ENCODE measurements around the gene WHRN.

WHRN gene

DNA sequence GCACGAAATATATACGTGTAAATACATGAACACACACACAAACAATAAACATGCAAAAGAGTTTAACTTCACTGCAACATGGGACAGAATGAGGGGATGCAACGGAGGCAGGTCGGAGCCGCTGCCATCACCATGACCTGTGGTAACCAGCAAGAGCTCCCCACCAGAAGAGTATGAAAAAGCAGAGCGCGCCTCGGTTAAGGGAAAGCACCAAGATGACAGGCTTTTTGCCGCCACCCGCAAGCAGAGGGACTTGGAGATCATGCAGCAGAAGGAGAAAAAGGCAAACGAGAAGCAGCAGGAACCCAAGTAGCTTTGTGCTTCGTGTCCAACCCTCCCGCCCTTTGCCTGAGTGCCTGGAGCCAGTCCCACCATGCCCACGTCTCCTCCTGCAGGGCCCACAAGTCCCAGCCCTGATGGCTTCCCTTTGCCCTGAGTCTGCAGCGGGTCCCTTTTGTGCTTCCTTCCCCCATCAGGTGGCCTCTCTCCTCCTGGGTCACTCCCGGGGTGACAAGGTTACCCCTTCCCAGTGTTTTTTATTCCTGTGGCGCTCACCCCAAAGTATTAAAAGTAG is 13.8 kb downstream of the WHRN start:
- DNase-seq, result no peak

DNA sequence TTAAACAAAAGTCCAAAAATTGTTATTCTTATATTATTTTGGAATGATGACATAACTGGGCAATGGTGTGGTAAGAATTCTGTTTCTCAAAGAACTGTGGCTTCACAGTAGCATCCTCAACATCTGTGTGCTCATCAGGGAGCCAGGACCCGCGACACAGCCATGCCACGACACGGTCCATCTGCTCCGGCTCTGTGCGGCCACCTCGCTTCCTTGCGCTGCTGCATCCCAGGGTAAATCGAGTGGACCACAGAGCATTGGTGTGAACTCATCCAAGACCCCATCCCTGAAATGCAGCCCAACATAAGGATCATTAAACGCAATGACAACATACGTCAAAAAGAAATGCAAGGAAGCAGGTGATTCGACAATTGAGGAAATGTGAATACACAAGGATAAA is 15.3 kb downstream of the WHRN start:
- DNase-seq, result no peak

DNA sequence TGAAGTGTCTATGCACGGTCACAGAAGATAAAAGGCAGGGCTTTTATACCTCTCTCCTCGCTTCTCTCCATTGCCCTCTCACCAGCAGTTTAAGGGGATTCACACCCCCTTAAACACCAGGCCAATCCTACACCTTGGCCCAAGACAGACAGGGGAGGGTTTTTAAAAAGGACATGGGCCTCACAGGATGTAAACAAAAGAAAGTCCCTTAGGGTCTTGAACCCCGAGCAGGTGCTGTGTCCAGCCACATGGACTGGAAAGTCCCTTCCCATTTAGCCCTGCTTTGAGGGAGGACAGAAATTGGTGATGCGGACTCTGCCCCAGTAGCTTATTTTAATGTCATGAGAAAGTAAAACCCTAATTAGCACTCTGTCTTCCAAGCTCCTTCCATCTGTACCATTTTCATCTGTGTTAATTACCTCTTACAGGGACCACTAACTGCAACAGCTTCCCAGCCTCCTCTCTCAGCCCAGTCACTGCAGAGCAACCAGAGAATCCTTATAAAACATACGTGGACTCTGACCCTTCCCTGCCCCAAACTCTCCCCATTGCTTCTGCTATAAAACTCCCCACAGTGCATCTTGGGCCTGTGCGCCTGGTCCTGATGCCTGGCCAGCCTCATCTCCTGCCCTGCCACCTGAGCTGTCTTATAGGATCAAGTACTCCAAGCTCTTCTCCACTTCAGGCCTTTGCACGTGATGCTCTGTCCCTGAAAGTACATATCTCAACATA is 16.7 kb downstream of the WHRN start:
- DNase-seq, result peak; percentile 63

DNA sequence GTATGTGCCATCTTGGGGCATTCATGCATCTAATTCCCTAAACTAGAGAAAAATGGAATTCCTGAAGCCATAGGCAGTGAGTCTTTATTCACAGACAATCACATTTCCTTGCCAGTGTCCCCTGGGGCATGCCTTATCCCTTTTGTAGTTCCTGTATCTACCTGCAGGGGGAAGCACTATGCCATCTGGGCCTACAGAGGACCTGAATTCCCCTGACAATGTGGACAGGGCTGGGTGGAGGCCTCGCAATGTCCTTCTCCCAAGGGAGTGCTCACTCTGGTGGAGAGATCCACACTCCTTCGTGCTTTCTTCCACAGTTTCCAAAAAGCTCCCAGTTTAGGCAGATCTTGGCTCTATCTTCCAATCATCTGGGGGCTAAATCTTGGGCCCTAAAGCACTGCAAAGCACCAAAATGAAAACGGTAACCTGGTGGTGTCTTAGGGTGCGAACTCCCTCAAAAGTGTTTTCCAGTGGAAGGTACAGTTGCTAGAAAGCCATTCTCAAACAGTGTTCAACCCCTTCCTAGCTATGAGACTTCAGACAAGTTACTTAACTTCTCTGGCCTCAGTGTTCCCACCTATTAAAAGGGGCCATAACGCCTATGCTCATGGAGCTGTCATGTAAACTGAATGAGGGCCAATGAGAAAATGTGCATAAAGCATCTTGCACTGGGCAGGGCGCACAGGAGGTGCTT is 17.5 kb downstream of the WHRN start:
- DNase-seq, result peak; percentile 42

DNA sequence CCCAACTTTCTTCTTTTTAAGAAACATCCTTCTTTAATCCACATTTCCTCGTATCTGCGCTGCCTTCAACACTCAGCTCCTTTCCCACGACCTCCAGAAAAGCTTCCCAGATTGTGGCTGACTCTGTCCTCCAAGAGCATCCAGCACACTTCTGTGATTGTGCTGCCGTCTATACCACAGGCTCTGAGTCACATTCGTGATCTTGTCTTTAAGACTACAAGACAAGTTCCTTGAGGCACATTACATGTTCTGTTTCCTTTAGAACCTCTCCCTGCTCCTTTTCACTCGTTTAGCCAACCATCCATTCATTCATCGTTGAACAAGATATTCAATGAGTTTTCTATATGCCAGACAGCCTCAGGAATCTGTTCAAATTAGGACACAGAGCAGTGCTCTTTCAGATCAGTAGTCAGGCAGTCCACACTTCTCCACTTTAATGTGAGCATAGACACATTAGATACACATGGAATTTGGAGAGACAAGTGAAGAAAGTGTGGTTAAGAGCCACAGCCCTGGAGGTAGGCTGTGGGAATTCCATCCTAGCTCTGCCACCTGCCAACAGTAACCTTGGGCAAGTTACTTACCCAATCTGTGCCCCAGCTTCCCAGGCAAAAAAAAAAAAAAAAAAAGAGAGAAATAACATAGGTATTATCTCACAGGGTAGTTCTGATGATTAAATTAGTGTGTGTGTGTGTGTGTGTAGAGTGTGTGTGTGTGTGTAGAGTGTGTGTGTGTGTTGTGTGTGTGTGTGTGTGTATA is 18.9 kb downstream of the WHRN start:
- DNase-seq, result no peak

DNA sequence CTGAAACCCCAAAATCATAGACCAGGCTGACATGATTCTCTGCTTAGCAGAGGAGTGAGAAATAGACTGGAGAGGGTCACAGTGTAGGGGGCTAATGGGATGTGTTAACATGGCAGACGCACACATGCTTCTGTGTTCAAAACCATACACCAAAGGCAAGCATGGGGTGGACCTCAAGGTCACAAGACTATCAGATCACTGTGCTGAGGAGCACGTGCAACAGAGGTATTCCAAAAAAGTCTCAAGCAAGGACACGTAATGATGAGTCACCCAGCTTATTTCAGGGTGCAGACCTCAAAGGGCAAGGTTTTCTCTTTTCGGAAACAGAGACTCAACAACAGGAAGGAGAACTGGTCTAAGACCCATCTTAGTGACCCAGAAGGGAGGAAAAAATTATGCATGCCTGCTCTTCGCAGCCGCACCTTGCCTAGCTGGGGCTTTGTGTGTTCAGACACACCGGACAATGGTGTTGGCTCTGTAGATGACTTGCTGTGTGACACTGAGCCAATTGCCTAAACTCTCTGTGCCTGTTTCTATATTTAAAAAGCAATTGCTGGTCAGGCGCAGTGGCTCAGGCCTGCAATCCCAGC is 20.3 kb downstream of the WHRN start:
- no peak for DNase-seq

GRCh38 chr9:114484215-114484853 is 20.9 kb downstream of the WHRN start:
- DNase-seq, result no peak

DNA sequence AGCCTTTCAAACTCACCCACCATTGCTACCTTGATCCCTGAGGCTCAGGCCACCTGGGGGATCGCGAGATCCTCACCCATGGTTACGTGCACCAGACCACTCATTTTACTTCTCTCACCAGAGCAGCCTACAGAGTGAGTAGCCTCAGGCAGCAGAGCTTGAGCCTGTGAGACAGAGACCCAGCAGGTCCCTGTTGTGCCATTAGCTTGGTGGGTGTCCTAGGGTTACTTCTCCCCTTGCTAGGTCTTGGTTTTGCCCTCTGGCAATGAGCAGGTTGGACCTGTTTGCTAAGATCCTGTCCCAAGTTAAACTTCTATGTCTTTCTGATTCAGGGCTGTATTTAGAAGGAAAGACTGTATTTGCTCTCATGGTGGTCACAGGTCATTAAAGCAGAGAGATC is 21.8 kb downstream of the WHRN start:
- no peak for DNase-seq

DNA sequence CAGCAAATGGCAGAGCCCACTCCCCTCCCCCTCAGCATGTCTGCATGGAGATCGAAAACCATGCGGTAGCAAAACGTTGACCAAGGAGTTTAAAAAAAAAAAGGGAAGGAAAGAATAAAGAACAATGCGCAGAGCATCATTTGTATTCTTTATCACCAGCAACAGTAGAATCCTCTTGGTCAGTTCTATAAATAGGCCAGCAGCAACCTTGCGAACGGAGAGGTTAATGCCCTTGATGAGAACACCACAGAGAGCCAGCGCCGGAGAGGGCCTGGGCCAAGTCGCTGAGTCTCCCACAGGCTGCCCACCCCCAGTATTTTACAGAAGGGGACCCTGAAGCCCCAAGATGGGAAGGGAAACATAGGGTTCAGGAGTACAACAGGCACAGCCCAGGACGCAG is 22.7 kb downstream of the WHRN start:
- DNase-seq, result no peak

DNA sequence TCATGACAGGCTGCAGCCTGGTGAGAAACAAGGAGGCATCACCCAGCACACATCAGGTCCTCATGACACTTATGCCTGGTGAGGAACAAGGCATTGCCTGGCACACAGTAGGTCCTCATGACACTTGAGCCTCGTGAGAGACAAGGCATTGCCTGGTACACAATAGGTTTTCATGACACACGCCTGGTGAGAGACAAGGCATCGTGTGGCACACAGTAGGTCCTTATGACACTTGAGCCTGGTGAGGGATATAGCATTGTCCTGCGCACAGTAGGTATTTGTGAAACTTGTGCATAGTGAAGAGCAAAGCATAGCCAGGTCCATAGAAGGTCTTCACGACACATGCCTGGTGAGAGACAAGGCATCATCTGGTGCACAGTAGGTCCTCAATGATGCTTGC is 23.5 kb downstream of the WHRN start:
- DNase-seq, result no peak

DNA sequence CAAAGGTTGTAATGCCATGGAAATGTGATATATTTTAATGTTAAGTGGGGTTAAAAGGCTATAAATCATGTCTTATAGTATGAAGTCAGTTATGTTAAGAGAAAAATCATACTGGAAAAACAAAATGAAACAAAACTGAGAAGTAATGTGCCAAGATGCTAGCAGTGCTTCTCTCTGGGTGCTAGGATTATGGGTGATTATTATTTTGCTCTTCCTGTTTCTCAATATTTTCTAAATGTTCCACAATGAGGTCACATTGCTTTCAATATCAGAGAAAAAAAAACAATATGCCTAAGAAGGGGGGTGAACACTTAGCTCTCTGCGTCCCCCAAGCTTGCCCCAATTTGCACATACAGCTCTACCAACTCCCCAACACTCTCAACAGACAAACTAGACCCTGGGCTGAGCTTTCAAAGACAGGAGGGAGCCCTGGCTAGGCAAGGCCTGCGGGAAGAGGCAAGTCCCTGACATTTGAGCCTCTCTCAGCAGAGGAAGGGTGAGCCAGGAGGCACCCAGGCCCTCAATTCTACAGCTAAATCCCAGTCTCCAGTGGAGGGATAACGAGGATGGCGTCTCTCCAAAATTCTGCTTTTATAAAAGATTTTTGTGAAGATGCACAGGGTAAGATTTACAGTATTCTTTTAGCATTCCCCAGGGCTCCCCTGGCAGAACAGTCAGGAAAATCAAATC is 24.4 kb downstream of the WHRN start:
- DNase-seq, result no peak

GRCh38 chr9:114478871-114479270 is 26.4 kb downstream of the WHRN start:
- no peak for DNase-seq

- DNase-seq, result no peak
These were observed 26.8 kb downstream of the WHRN start for GRCh38 chr9:114478459-114478858.

GRCh38 chr9:114477642-114478041 is 27.6 kb downstream of the WHRN start:
- DNase-seq, result no peak

DNA sequence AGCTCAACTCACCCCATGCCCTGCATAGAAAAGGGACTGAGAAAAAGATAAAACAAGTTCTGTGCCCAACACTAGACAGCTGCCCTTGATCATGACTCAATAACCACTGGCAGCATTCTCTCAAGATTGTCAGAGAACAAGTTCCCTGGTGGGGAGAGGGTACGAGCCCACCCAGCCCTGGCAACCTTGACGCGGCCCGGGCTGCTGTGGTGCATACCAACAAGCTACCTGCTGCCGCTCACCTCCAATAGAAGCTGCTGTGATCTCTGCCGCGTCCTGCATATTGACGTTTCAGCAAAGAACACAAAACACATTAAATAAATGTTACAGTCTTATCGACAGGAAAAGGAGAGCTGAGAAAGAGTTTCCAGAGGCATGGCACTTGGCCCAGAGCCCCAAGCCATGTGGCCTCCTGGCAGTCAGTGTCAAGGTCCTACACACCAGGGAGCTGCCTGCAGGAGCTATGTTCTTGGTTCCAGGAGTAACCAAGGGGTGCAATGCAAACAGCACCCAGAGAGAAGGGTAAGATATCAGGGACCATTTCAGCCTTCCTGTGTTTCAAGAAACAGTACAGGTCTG is 28.3 kb downstream of the WHRN start:
- DNase-seq, result no peak

DNA sequence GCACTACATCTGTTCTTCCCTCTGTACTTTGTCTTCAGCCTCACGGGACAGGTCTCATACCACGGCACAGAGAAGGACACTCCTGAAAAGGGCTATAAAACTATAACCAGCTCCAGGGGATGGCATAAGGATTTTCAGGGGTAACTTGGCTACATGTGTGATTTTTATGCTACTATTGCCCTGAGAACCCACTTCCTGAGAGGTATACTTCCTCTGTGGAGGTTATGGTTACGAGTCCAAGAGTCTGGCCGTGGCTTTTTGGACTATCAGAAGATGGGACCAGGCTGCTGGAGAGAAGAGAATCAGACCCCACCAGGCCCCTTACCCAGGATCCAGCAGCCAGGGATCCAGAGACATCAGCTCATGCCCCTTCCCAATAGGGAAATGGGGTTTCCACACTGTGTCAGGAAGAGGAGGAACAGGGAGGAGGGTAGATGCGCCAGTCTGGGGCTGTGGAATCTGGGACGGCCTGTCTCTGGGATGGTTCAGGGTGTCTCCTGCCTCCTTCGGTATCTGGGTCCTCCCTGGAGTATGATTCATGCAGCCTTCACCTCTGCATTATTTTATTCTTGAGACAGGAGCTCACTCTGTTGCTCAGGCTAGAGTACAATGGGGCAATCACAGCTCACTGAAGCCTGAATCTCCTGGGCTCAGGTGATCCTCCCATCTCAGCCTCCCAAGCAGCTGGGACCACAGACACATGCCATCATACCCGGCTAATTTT is 29.7 kb downstream of the WHRN start:
- no peak for DNase-seq

- no peak for DNase-seq
These were observed 30.8 kb downstream of the WHRN start for GRCh38 chr9:114474425-114474824.

DNA sequence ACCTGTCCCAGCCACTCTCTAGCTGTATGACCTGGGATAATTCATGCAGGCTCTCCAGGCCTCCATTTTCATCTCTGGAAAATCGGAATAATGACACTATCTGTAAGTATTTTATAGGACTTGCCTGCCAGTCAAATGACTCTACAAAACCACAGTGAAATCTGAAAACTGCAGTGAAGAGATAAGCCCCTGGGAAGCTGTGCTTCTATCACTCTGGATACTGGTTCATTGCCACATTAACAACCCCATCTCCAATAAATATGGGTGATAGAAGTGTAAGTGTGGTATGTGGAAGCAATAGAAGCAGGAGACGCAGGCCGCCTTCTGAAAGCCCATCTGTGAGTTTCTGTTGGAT is 31.8 kb downstream of the WHRN start:
- DNase-seq, result no peak

- DNase-seq, result no peak
These were observed 32.4 kb downstream of the WHRN start for GRCh38 chr9:114472765-114473446.

DNA sequence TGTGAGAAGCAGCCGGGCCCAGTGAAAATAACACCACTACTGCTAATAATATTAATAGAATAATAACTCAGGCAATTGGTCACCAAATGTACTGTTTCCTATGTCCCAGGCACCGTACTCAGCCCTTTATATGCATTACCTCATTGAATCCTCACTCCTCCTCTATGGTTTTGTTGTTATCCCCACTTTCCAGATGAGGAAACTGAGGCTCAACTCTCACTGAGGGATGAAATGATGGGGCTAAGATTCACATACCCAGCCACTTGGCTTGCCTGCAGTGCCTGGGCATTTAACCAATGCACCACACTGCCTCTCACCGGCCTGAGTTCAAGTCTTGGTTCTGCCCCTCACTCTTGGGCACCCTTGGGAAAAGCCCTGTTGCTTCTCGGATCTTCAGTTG is 34.1 kb downstream of the WHRN start:
- DNase-seq, result no peak

DNA sequence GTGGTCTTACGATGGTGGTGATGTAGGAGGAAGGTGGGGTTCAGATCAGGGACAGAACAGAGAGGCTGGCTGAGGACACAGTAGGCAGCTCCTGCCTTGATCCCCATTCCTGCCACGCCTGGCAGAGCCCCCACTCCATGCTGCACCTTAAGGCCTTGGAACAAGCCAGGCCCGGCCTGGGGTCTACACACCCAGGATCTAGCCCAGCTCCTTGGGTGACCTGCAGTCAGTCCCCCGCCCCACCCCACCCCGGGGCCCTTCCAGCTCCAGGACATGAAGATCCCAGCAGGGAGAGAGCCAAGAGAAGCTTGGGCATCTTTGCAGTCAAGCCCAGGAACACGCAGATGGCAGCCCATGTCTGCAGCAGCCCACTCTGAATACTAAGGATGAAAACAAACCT is 34.7 kb downstream of the WHRN start:
- no peak for DNase-seq

All from NCI-H524 treated with DMSO at 0.1 percent for 48 hours (cell line).